Stomach (tissue), 9 donors: ENCODE data around the gene PTN. TPM values are rescaled to one million over a fixed set of nuclear protein-coding genes. Genes with fewer than 3 reads are reported as not detected.

Source experiments
- DNase-seq, 2 donors: peaks; one replicate each; pipeline versions ENCODE4 v3.0.0 to v3.0.0-alpha.2; 2013 to 2019
- H3K27ac ChIP-seq, 5 donors: fragments of 200-600 bp in 4 of 5; sonication (generic) in 4 of 5; one replicate each; pipeline ENCODE4 v1.5.1; 2013 to 2019; ENCODE audit warnings: mild to moderate bottlenecking in 1 of 5, moderate library complexity in 1 of 5
- H3K27me3 ChIP-seq, 3 donors: fragments of 200-600 bp; sonication (generic); one replicate each; pipeline ENCODE4 v1.5.1; 2017 to 2019; ENCODE audit warnings: mixed run types in 1 of 3
- H3K36me3 ChIP-seq, 4 donors: fragments of 200-600 bp; sonication (generic); 1 replicate in 3 of 4; 2 replicates in 1 of 4; pipeline ENCODE4 v1.5.1; 2016 to 2019
- H3K4me1 ChIP-seq, 4 donors: fragments of 200-600 bp; sonication (generic); one replicate each; pipeline ENCODE4 v1.5.1; 2016 to 2019
- H3K4me3 ChIP-seq, 4 donors: fragments of 200-600 bp; sonication (generic) in 3 of 4; one replicate each; pipeline ENCODE4 v1.5.1; 2016 to 2019; ENCODE audit warnings: mild to moderate bottlenecking in 1 of 4
- H3K9me3 ChIP-seq, 4 donors: fragments of 200-600 bp; sonication (generic); one replicate each; pipeline ENCODE4 v1.5.1; 2016 to 2019
- EP300 ChIP-seq: sonication (generic); formaldehyde crosslinking; IDR thresholded peaks from one replicate; pipeline ENCODE4 v1.6.1; 2017; ENCODE audit warnings: antibody characterized with exemption
- POLR2A ChIP-seq, 4 donors: fragments of 450-650 bp; IDR thresholded peaks; one replicate each; pipeline ENCODE4 v1.6.1; 2016; ENCODE audit warnings: antibody characterized with exemption in 4 of 4, control low read depth in 2 of 4, mild to moderate bottlenecking in 1 of 4, moderate library complexity in 1 of 4
- POLR2AphosphoS5 ChIP-seq, 3 donors: sonication (generic); formaldehyde crosslinking; IDR thresholded peaks; one replicate each; pipeline ENCODE4 v1.6.1; 2016; ENCODE audit warnings: antibody characterized with exemption in 3 of 3
- whole genome bisulfite sequencing, 5 donors: extraction: QIAGEN DNeasy Blood & Tissue Kit in 3 of 5; methylation state at CpG; one replicate each; pipeline versions ENCODE4 v1.1.5 to v1.1.7; 2013 to 2018; 5-methylcytosine and 5-hydroxymethylcytosine counted together
- intact Hi-C: fragments of 100-400 bp; cut with DNase I; formaldehyde crosslinking; loops from one replicate; pipeline ENCODE4 v1.15.1; 2023; ENCODE audit warnings: low total_unique reads
- polyA plus RNA-seq, 3 donors: library from polyadenylated mRNA; stranded (reverse); fragments of 200-250 nt; gene quantifications; one replicate each; pipeline ENCODE4 v1.2.3, GENCODE V29; 2013
- total RNA-seq, 5 donors: library from RNA; depleted of rRNA; stranded (reverse); fragments of >200 nt; gene quantifications; one replicate each; pipeline versions ENCODE4 v1.1.0 to v1.2.3, GENCODE V29; 2014 to 2016
- TF ChIP-seq, protein P1 (sequence below), 7 experiments: fragments of 450-650 bp in 4 of 7; fragments of 200-600 bp in 3 of 7; sonication (generic) in 3 of 7; IDR thresholded peaks; one replicate each; pipeline ENCODE4 v1.5.1; 2016 to 2019; ENCODE audit warnings: antibody characterized with exemption in 7 of 7, control low read depth in 2 of 7, mild to moderate bottlenecking in 1 of 7
- donor health status: healthy with polysubstance abuse.
- donor health status: Bipolar disorder and iron deficiency.
- donor health status: healthy.

Gene PTN
- total and polyA plus RNA-seq, 8 donors: 1.4 to 47.4 (median 6.4) TPM; not detected in 1

DNA sequence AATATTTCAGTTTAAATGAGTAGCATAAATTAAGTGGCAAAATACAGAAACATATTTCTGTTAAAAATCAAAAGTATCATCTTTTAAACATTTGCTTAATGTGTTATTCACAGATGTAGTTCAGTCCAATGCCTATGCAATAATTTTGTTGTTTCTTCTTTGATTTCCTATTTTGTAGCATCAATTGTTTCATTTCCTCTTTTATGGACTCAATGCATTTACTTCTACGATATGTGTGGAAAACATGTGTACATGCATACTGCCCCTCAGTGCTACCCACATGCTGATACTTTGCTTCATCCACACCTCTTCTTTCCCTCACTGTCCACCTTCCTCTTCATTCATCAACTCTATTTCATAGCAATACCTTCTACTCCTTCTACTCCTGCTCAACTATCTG is 108.1 kb downstream of the PTN start:
- no peak for DNase-seq
- peaks cover 0 to 2% (median 0%) of the 10 kb centered on the region in 4 donors for H3K9me3 ChIP-seq
- no peaks in the 10 kb centered on the region for H3K27me3 ChIP-seq
- intact Hi-C loops: no loop called here
- no peaks in the 10 kb centered on the region for H3K4me1 ChIP-seq
- H3K27ac ChIP-seq: no peak overlapping the region
- no peaks in the 10 kb centered on the region for H3K36me3 ChIP-seq
- TF ChIP-seq, protein P1, sequence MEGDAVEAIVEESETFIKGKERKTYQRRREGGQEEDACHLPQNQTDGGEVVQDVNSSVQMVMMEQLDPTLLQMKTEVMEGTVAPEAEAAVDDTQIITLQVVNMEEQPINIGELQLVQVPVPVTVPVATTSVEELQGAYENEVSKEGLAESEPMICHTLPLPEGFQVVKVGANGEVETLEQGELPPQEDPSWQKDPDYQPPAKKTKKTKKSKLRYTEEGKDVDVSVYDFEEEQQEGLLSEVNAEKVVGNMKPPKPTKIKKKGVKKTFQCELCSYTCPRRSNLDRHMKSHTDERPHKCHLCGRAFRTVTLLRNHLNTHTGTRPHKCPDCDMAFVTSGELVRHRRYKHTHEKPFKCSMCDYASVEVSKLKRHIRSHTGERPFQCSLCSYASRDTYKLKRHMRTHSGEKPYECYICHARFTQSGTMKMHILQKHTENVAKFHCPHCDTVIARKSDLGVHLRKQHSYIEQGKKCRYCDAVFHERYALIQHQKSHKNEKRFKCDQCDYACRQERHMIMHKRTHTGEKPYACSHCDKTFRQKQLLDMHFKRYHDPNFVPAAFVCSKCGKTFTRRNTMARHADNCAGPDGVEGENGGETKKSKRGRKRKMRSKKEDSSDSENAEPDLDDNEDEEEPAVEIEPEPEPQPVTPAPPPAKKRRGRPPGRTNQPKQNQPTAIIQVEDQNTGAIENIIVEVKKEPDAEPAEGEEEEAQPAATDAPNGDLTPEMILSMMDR (IDR thresholded peaks at IDR 0.05): no peak
- no peak for TF ChIP-seq POLR2A (IDR thresholded peaks at IDR 0.05)
- WGBS, 5 donors: 77 to 95% (median 92%) methylated on average over 1 of the region's 1 CpG
- no peak overlapping the region for H3K4me3 ChIP-seq

DNA sequence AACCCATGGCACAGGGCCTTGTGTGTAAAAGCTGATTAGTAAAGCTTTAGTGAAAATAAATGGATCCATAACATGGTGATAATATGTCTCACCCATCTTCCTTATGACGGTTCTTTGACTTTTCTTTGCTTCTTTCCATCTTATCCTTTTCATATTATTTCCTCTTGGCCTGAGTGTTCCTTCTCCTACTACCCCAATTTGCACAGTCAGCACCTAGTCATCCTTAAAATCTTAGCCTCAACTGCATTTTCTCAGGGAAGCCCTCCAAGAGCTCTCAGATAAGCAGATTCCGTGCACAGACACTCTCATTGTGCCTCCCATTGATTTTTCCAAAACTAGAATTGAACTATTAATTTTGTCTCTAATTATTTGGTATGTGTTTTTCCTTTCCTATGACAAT is 112.4 kb downstream of the PTN start:
- Histone ChIP-seq H3K9me3 (no peaks in the 10 kb centered on the region), H3K4me1 (no peaks in the 10 kb centered on the region), H3K4me3 (no peak overlapping the region), H3K27ac (no peak overlapping the region), H3K36me3 (no peaks in the 10 kb centered on the region), H3K27me3 (no peaks in the 10 kb centered on the region)
- 74 to 86% (median 76%) methylated on average over 2 of the region's 2 CpGs for WGBS, 5 donors
- TF ChIP-seq, protein P1 (IDR thresholded peaks at IDR 0.05): no peak
- TF ChIP-seq POLR2A (IDR thresholded peaks at IDR 0.05): no peak
- TF ChIP-seq POLR2AphosphoS5 (IDR thresholded peaks at IDR 0.05): no peak
- TF ChIP-seq EP300: no peak
- no peak for DNase-seq
- intact Hi-C loops: no loop called here

DNA sequence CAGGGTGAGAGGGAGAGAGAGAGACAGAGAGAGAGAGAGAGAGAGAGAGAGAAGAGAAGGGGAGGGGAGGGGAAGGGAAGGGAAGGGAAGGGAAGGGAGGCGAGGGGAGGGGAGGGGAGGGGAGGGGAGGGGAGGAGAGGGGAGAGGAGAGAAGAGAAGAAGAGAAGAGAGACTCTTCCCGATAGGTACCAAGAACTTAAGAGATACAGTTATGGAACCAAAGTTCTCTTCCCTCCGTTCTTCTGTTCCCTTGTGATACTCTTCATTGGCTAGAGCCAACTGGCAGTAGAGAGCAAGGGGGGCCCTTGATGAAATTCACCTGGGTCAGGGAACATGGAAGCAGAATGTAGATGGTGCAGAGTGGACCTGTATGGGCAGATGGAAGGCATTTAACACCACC is 122.1 kb downstream of the PTN start:
- TF ChIP-seq POLR2A (IDR thresholded peaks at IDR 0.05) (no peak), POLR2AphosphoS5 (IDR thresholded peaks at IDR 0.05) (no peak), EP300 (no peak)
- TF ChIP-seq, protein P1 (IDR thresholded peaks at IDR 0.05): no peak
- Histone ChIP-seq H3K4me3 (no peak overlapping the region), H3K27ac (no peak overlapping the region), H3K9me3 (no peaks in the 10 kb centered on the region), H3K36me3 (no peaks in the 10 kb centered on the region), H3K27me3 (no peaks in the 10 kb centered on the region), H3K4me1 (no peaks in the 10 kb centered on the region)
- intact Hi-C loops: no loop called here
- DNase-seq: no peak
- WGBS, 5 donors: 75 to 95% (median 91%) methylated on average over 2 to 3 of the region's 3 CpGs

- intact Hi-C loops: no loop called here
- WGBS, 5 donors: 84 to 92% (median 89%) methylated on average over 2 of the region's 2 CpGs
- H3K36me3 ChIP-seq: no peaks in the 10 kb centered on the region
- H3K27ac ChIP-seq: no peak overlapping the region
- H3K4me3 ChIP-seq: no peak overlapping the region
- H3K9me3 ChIP-seq: peaks cover 0 to 6% (median 0%) of the 10 kb centered on the region in 4 donors
- TF ChIP-seq, protein P1 (IDR thresholded peaks at IDR 0.05): no peak
- TF ChIP-seq POLR2AphosphoS5 (IDR thresholded peaks at IDR 0.05) (no peak), EP300 (no peak), POLR2A (IDR thresholded peaks at IDR 0.05) (no peak)
- no peaks in the 10 kb centered on the region for H3K4me1 ChIP-seq
- DNase-seq: no peak
- H3K27me3 ChIP-seq: no peaks in the 10 kb centered on the region
Measured at GRCh38 chr7:137213744-137214143, 129.8 kb downstream of the PTN start.
